HG03097 (cell line): ENCODE data around the gene MZT2A.
"Not testable (repeated sequence)": the region's sequence is repeated elsewhere in the genome, so short reads cannot be mapped to it uniquely, and the experiment has no call there.

Experiments
- ATAC-seq: cut with Tn5 transposase; IDR thresholded peaks from one replicate; pipeline ENCODE4 v1.9.1; 2021; ENCODE audit not compliant: unreplicated experiment, low FRiP score

The MZT2A gene

DNA sequence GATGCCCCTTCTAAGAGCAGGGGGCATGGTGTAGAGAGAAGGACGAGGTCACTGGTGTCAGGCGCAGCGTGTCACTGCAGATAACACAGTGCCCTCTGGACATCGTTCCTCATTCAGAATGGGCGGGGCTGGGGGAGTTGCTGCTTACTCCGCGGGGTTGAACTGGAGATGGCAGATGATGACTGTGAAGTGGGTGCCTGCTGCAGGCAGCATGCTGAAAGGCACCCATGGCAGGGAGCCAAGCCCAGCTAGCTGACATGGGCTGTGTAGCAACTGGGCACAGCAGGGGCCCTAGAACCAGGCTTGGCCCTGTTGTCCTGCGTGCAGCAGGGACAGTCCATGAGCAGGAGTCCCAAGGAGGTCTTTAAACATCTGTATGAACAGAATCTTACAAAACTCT is 20.6 kb downstream of the MZT2A start:
- not testable (repeated sequence) for ATAC-seq

DNA sequence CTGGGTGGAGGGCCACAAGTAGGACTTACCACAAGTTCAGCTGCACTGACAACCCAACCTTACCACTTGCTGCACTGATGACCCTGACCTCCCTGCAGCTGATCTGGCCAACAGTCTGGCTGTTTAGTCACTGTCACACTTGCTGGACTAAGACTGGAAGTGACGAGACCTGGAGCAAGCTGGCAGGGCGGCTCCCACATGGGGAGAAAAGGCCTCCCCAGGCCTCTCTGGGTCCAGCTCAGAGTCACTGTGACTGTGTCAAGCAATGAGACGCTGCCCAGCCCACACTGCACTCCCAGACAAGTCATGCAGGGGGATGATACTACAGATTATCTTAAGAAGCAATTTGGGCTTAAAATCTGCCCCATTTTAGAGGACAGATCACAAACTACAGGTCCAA is 21.3 kb downstream of the MZT2A start:
- ATAC-seq = not testable (repeated sequence)

DNA sequence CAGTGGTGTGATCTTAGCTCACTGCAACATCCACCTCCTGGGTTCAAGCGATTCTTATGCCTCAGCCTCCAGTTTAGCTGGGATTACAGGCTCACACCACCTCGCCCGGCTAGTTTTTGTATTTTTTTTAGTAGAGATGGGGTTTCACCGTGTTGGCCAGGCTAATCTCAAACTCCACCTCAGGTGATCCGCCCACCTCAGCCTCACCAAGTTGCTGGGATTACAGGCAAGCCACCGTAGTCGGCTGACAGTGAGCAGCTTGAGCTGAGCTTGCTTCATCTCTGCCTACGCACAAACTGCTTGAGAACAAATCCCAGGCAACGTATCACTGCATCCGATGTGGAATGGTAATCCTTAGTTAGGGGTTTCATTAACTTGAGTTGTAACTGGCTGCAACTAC is 24.5 kb downstream of the MZT2A start:
- not testable (repeated sequence) for ATAC-seq

DNA sequence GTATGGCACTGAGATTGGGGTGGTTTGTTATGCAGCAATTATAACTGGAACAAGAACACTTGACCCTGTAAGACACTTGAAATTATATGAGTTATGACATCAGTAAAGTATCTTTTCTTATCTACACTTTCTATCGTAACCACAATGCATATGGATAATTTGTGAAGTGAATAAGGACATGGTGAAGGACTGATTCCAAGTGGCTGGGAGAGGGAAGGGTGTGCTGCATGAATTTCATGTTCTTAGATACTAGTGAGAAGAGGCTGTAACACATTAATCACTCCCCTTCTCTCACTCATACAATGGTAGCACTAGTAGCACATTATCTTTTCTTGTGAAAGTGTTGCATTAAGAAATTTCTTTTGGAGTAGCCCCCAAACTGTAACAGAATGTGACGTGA is 37.3 kb downstream of the MZT2A start:
- ATAC-seq = not testable (repeated sequence)

DNA sequence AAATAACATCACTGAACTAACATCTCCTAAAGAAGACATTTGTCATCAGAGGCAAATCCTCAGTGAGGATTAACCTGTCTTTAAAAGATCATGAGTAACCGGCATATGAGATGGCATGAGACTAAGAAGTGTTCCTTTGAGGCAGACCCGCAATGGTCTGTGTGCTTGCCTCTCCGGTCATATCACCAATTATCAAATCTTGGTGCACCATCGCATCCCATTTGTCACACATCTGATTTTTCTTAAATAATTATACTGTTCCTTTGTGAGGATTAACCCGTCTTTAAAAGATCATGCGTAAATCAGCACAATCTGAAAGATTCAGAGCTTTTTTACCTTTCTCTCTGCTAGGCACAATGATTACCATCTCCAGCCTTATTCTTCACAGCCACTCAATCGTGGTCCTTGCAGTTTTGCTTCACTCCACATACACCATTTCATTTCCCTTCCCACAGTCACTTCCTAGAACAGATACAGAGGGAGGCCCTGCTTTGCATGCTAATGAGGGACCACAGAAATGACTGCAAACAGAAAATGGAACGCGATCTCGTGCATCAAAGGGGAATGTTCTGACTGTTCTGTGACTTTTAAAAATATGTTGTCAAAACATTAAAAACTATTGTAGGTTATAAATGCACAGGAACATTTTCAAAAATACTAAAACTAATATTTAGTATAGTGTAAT is 40.8 kb downstream of the MZT2A start:
- ATAC-seq = not testable (repeated sequence)

- ATAC-seq = not testable (repeated sequence)
Measured at GRCh38 chr2:131447981-131448380, 44.2 kb downstream of the MZT2A start.

DNA sequence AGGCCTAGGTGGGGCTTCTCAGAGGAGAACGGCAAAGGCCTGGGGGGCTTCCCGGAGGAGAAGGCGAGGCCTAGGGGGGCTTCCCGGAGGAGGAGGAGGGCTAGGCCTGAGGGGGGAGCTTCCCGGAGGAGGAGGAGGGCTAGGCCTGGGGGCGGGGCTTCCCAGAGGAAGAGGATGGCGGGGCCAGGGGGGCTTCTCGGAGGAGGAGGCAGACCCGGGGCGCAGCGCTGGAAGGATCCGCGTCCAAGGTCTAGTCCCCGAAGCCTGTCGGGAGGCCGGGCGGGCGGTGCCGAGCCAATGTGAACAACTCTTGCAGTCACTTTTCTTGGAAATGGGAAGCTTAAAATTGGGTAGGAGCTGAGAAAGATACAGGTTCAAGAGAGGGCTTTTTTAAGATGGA is 46.3 kb downstream of the MZT2A start:
- no peak for ATAC-seq

DNA sequence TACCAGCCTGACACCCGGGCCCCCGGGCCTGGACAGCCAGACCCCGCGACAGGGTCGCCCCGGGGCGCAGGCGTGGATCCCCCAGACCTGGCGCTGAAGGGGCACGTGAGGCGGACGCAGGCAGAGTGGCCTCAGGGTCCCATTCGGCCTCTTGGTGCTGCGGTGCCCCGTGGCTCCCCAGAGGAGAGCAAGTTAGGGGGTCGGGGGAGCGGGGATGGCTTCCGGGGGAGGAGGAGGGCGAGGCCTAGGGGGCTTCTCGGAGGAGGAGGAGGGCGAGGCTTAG is 46.7 kb downstream of the MZT2A start:
- not testable (repeated sequence) for ATAC-seq

DNA sequence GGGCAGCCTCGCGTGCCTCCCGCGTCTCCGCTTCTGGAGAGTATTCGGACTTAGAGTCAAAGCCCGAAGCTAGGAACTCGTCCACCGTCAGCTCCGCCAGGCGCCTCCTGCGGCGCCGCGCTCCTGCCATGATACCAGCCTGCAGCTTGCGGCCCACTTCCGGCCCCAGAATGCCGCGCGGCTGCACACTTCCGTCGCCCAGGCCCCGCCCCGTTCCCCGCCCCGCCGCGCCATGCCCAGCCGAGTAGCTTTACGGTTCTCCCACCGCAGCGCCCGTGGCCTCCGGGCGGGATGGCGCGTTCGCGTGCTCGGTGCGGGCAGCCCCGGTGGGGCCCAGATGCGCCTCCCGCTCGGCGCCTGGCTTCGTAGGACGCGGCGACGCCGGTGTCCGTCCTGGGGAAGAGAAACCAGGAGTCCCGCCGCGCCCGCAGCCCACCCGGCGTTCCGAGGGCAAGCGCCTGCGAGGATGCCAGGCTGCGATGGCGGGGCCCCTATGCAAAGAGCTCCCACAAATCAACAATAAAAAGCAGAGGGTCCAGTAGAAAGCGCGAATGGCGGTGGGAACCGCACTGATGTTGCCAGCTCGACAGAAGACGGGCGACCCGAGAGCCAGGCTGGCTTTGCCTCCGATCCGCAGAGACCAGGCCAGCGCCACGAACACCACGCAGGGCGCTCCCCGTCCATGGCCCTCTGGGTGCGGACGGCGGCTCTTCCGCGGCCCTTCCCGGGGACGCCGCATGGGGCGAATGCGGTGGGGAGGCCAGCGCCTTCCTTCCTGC is 47.3 kb downstream of the MZT2A start:
- ATAC-seq = not testable (repeated sequence)

- ATAC-seq = not testable (repeated sequence)
Measured at GRCh38 chr2:131440742-131441468, 51.3 kb downstream of the MZT2A start.
